Lower leg skin (tissue), 3 donors: ENCODE measurements around the gene GADD45GIP1.

ENCODE experiments used
- POLR2A ChIP-seq, 2 donors: fragments of 450-650 bp; IDR thresholded peaks; one replicate each; pipeline ENCODE4 v1.6.1; 2016 to 2017; ENCODE audit warnings: antibody characterized with exemption in 2 of 2, mild to moderate bottlenecking in 1 of 2, moderate library complexity in 1 of 2
- TF ChIP-seq, protein P1 (sequence below), 3 donors: fragments of 450-650 bp; IDR thresholded peaks; one replicate each; pipeline ENCODE4 v1.5.1; 2016; ENCODE audit warnings: antibody characterized with exemption in 3 of 3, mild to moderate bottlenecking in 3 of 3, moderate library complexity in 2 of 3

DNA sequence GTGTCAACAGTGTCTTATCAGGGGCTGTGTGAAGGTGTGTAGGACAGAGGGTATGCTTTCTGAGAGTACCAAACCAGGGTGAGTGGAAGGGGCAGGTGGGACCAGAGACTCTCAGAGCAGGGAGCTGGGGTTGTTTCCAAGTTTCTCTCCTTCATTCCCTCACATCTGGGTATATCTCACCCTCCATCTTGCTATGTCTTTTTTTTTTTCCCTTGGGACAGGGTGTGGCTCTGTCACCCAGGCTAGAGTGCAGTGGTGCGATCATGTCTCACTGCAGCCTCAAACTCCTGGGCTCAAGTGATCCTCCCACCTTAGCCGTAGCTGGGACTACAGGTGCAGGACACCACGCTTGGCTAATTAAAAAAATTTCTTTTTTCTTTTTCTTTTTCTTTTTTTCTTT, 23.0 kb upstream of the GADD45GIP1 start:
- TF ChIP-seq POLR2A (IDR thresholded peaks at IDR 0.05) = no peak
- TF ChIP-seq, protein P1, sequence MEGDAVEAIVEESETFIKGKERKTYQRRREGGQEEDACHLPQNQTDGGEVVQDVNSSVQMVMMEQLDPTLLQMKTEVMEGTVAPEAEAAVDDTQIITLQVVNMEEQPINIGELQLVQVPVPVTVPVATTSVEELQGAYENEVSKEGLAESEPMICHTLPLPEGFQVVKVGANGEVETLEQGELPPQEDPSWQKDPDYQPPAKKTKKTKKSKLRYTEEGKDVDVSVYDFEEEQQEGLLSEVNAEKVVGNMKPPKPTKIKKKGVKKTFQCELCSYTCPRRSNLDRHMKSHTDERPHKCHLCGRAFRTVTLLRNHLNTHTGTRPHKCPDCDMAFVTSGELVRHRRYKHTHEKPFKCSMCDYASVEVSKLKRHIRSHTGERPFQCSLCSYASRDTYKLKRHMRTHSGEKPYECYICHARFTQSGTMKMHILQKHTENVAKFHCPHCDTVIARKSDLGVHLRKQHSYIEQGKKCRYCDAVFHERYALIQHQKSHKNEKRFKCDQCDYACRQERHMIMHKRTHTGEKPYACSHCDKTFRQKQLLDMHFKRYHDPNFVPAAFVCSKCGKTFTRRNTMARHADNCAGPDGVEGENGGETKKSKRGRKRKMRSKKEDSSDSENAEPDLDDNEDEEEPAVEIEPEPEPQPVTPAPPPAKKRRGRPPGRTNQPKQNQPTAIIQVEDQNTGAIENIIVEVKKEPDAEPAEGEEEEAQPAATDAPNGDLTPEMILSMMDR (IDR thresholded peaks at IDR 0.05) = no peak
